Amniotic epithelial cell (primary cell): ENCODE data around the gene LPXN.
"Not testable (repeated sequence)": the region's sequence is repeated elsewhere in the genome, so short reads cannot be mapped to it uniquely, and the experiment has no call there.

Source experiments
- DNase-seq: peaks from one replicate; pipeline ENCODE4 v3.0.0-alpha.2; 2010; ENCODE audit warnings: low read depth

LPXN gene

GRCh38 chr11:58579192-58580129, 3.8 kb upstream of the LPXN start:
- DNase-seq = peak; percentile 85

- DNase-seq = peak; percentile 97
These were observed 3.1 kb upstream of the LPXN start, which contains the start of gene ZFP91 for GRCh38 chr11:58578635-58579191. TSS of gene ZFP91 (plus strand) at chr11:58579063. CDS start at chr11:58579282, 219 bp downstream.

GRCh38 chr11:58578136-58578634, 2.5 kb upstream of the LPXN start:
- DNase-seq = peak; percentile 99

GRCh38 chr11:58577555-58578135, 2.0 kb upstream of the LPXN start:
- peak; percentile 90 for DNase-seq

GRCh38 chr11:58576887-58577471, 1.3 kb upstream of the LPXN start:
- DNase-seq = peak; percentile 32

GRCh38 chr11:58574881-58575280, 775 bp downstream of the LPXN start:
- no peak for DNase-seq

GRCh38 chr11:58573451-58574104, 2.1 kb downstream of the LPXN start:
- DNase-seq = peak; percentile 90

GRCh38 chr11:58572906-58573305, 2.8 kb downstream of the LPXN start:
- not testable (repeated sequence) for DNase-seq

- peak; percentile 61 for DNase-seq
These were observed 7.7 kb downstream of the LPXN start for GRCh38 chr11:58567889-58568512.

- peak; percentile 13 for DNase-seq
These were observed 11.4 kb downstream of the LPXN start for GRCh38 chr11:58564231-58564630.

- peak; percentile 15 for DNase-seq
These were observed 13.3 kb downstream of the LPXN start for GRCh38 chr11:58562375-58562800.

GRCh38 chr11:58561394-58562098, 14.1 kb downstream of the LPXN start:
- no peak for DNase-seq

GRCh38 chr11:58560842-58561241, 14.8 kb downstream of the LPXN start:
- DNase-seq = no peak

GRCh38 chr11:58549644-58550043, 26.0 kb downstream of the LPXN start:
- DNase-seq = no peak

- DNase-seq = no peak
These were observed 28.8 kb downstream of the LPXN start for GRCh38 chr11:58546841-58547240.

- DNase-seq = no peak
These were observed 43.8 kb downstream of the LPXN start for GRCh38 chr11:58531865-58532341.

- DNase-seq = no peak
These were observed 45.4 kb downstream of the LPXN start for GRCh38 chr11:58530236-58530635.

GRCh38 chr11:58527429-58527828, 48.2 kb downstream of the LPXN start:
- DNase-seq = no peak

GRCh38 chr11:58526721-58527120, 48.9 kb downstream of the LPXN start:
- DNase-seq = no peak

- DNase-seq = no peak
These were observed 50.5 kb downstream of the LPXN start for GRCh38 chr11:58525037-58525614.
